Esophagus muscularis mucosa (tissue), 3 donors: ENCODE results near the gene TWSG1.

Experiments used
- EP300 ChIP-seq: sonication (generic); formaldehyde crosslinking; IDR thresholded peaks from one replicate; pipeline ENCODE4 v1.6.1; 2017; ENCODE audit warnings: antibody characterized with exemption
- TF ChIP-seq, protein P1 (sequence below), 3 experiments: fragments of 200-600 bp in 2 of 3; fragments of 450-650 bp in 1 of 3; sonication (generic) in 2 of 3; IDR thresholded peaks; one replicate each; pipeline ENCODE4 v1.5.1; 2017 to 2019; ENCODE audit warnings: antibody characterized with exemption in 3 of 3, mild to moderate bottlenecking in 2 of 3, moderate library complexity in 1 of 3

DNA sequence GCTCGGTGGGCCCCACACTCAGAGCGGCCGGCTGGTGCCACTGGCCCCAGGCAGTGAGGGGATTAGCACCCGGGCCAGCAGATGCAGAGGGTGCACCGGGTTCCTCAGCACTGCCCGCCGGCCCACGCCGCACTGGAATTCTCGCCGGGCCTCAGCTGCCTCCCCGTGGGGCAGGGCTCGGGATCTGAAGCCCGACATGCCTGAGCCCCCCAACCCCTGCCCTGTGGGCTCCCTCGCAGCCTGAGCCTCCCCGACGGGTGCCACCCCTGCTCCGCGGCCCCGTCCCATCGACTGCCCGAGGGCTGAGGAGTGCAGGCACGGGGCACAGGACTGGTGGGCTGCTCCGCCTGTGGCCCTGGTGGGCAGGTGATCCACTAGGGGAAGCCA lies 37.6 kb upstream of the TWSG1 start:
- no peak for TF ChIP-seq EP300
- TF ChIP-seq, protein P1, sequence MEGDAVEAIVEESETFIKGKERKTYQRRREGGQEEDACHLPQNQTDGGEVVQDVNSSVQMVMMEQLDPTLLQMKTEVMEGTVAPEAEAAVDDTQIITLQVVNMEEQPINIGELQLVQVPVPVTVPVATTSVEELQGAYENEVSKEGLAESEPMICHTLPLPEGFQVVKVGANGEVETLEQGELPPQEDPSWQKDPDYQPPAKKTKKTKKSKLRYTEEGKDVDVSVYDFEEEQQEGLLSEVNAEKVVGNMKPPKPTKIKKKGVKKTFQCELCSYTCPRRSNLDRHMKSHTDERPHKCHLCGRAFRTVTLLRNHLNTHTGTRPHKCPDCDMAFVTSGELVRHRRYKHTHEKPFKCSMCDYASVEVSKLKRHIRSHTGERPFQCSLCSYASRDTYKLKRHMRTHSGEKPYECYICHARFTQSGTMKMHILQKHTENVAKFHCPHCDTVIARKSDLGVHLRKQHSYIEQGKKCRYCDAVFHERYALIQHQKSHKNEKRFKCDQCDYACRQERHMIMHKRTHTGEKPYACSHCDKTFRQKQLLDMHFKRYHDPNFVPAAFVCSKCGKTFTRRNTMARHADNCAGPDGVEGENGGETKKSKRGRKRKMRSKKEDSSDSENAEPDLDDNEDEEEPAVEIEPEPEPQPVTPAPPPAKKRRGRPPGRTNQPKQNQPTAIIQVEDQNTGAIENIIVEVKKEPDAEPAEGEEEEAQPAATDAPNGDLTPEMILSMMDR (IDR thresholded peaks at IDR 0.05): no peak
